Measurements from ENCODE around the gene CARNS1. TPM values are rescaled to one million over a fixed set of nuclear protein-coding genes. Genes with fewer than 3 reads are reported as not detected.
A peak's percentile ranks its signal among the peaks of the same experiment; 100 is the strongest.

Gene CARNS1
- total RNA-seq, 1 donor from 2014 or later: 2.7 TPM

- no peak overlapping the region for H3K4me3 ChIP-seq
- ATAC-seq (no peak), DNase-seq (no peak)
- no peaks in the 10 kb centered on the region for H3K27me3 ChIP-seq
- intact Hi-C loops (cut with DNase I): loop anchor here (5.0 kb wide), 1 partner anchor 35 kb away; the partner anchor contains the start of gene POLD4
- no peak overlapping the region for H3K27ac ChIP-seq
- H3K4me1 ChIP-seq: peaks cover 14% of the 10 kb centered on the region
- no peaks in the 10 kb centered on the region for H3K36me3 ChIP-seq
- H3K9me3 ChIP-seq: no peaks in the 10 kb centered on the region
- TF ChIP-seq CTCF (IDR thresholded peaks at IDR 0.05): no peak
Observed at GRCh38 chr11:67387518-67387917, 28.0 kb upstream of the CARNS1 start.

- intact Hi-C loops (cut with DNase I): loop anchor here (5.0 kb wide), 1 partner anchor 37 kb away; the partner anchor contains the start of gene POLD4
Observed at GRCh38 chr11:67389477-67389876, 26.0 kb upstream of the CARNS1 start.

GRCh38 chr11:67390947-67391303 lies 24.6 kb upstream of the CARNS1 start:
- peaks cover 15% of the 10 kb centered on the region for H3K4me1 ChIP-seq
- no peak for DNase-seq
- H3K36me3 ChIP-seq: peaks cover 10% of the 10 kb centered on the region
- no peak for ATAC-seq
- peak overlapping the region; percentile 87 for H3K27ac ChIP-seq
- no peaks in the 10 kb centered on the region for H3K27me3 ChIP-seq
- H3K4me3 ChIP-seq: peak overlapping the region; percentile 79
- no peaks in the 10 kb centered on the region for H3K9me3 ChIP-seq
- no peak for TF ChIP-seq CTCF (IDR thresholded peaks at IDR 0.05)
- intact Hi-C loops (cut with DNase I): no loop called here

More at GRCh38 chr11:67389477-67389876, 26.0 kb upstream of the CARNS1 start:
- Histone ChIP-seq H3K27me3 (no peaks in the 10 kb centered on the region), H3K36me3 (no peaks in the 10 kb centered on the region), H3K27ac (no peak overlapping the region), H3K9me3 (no peaks in the 10 kb centered on the region), H3K4me3 (no peak overlapping the region), H3K4me1 (peaks cover 18% of the 10 kb centered on the region)
- TF ChIP-seq CTCF (IDR thresholded peaks at IDR 0.05): peak; percentile 47
- peak; percentile 34 for ATAC-seq
- no peak for DNase-seq

- peak within 1 kb of the TSS; percentile 79 for H3K4me3 ChIP-seq
- DNase-seq (peak; percentile 98), ATAC-seq (peak; percentile 91)
- H3K36me3 ChIP-seq: peaks cover 14% of the 10 kb centered on the region
- H3K27me3 ChIP-seq: no peaks in the 10 kb centered on the region
- H3K27ac ChIP-seq: peak within 1 kb of the TSS; percentile 87
- H3K4me1 ChIP-seq: peaks cover 15% of the 10 kb centered on the region
- no peaks in the 10 kb centered on the region for H3K9me3 ChIP-seq
- intact Hi-C loops (cut with DNase I): no loop called here
- TF ChIP-seq CTCF (IDR thresholded peaks at IDR 0.05): no peak
Observed at GRCh38 chr11:67391304-67392182, 23.9 kb upstream of the CARNS1 start, which contains the start of gene RAD9A. Gene RAD9A, plus strand, starts transcription at chr11:67391986. Its CDS starts 59 bp downstream, at chr11:67392045.

GRCh38 chr11:67392183-67392715 lies 23.2 kb upstream of the CARNS1 start:
- intact Hi-C loops (cut with DNase I): no loop called here
- peak overlapping the region; percentile 87 for H3K27ac ChIP-seq
- no peak for ATAC-seq

More at GRCh38 chr11:67392183-67392715, 23.2 kb upstream of the CARNS1 start:
- H3K4me1 ChIP-seq: peaks cover 21% of the 10 kb centered on the region
- H3K9me3 ChIP-seq: no peaks in the 10 kb centered on the region
- no peak for TF ChIP-seq CTCF (IDR thresholded peaks at IDR 0.05)
- no peak for DNase-seq
- no peaks in the 10 kb centered on the region for H3K27me3 ChIP-seq
- peak overlapping the region; percentile 79 for H3K4me3 ChIP-seq
- peaks cover 21% of the 10 kb centered on the region for H3K36me3 ChIP-seq
